Esophagus (tissue), 2 donors: ENCODE data around the gene GAL3ST3. TPM values are rescaled to one million over a fixed set of nuclear protein-coding genes. Genes with fewer than 3 reads are reported as not detected.
"Not testable (repeated sequence)": the region's sequence is repeated elsewhere in the genome, so short reads cannot be mapped to it uniquely, and the experiment has no call there.

Experiments used
- H3K27ac ChIP-seq, 2 donors: one replicate each; pipeline ENCODE4 v1.5.1; 2013; ENCODE audit warnings: low read depth in 2 of 2, mild to moderate bottlenecking in 2 of 2, inconsistent platforms in 1 of 2, low read length in 1 of 2, moderate library complexity in 1 of 2
- H3K27me3 ChIP-seq, 2 donors: one replicate each; pipeline ENCODE4 v1.6.1; 2013; ENCODE audit warnings: low read length in 2 of 2, control low read depth in 1 of 2, mild to moderate bottlenecking in 1 of 2; ENCODE audit not compliant: insufficient read depth in 2 of 2, control insufficient read depth in 1 of 2
- H3K36me3 ChIP-seq, 2 donors: one replicate each; pipeline ENCODE4 v1.6.1; 2013; ENCODE audit warnings: low read length in 1 of 2; ENCODE audit not compliant: control insufficient read depth in 2 of 2, insufficient read depth in 2 of 2
- H3K4me1 ChIP-seq, 2 donors: one replicate each; pipeline ENCODE4 v1.6.1; 2013; ENCODE audit warnings: low read length in 1 of 2; ENCODE audit not compliant: control insufficient read depth in 2 of 2, insufficient read depth in 2 of 2
- H3K4me3 ChIP-seq, 2 donors: one replicate each; pipeline ENCODE4 v1.5.1; 2013; ENCODE audit warnings: low read length in 2 of 2, mild to moderate bottlenecking in 2 of 2, low read depth in 1 of 2, moderate library complexity in 1 of 2
- H3K9me3 ChIP-seq, 2 donors: one replicate each; pipeline ENCODE4 v1.6.1; 2013; ENCODE audit warnings: mild to moderate bottlenecking in 2 of 2, low read depth in 1 of 2, low read length in 1 of 2, moderate library complexity in 1 of 2; ENCODE audit not compliant: control insufficient read depth in 2 of 2, insufficient read depth in 1 of 2
- WGBS, 2 donors: extraction: QIAGEN DNeasy Blood & Tissue Kit; methylation state at CpG; one replicate each; pipeline ENCODE4 v1.1.7; 2013; 5-methylcytosine and 5-hydroxymethylcytosine counted together
- polyA plus RNA-seq, 2 donors: library from polyadenylated mRNA; stranded (reverse); fragments of 200-250 nt; gene quantifications; one replicate each; pipeline ENCODE4 v1.2.3, GENCODE V29; 2013
- donor health status: healthy with polysubstance abuse.
- donor health status: Bipolar disorder and iron deficiency.

GAL3ST3 gene
- polyA plus RNA-seq, 2 donors: 0.01 TPM; not detected in 1

DNA sequence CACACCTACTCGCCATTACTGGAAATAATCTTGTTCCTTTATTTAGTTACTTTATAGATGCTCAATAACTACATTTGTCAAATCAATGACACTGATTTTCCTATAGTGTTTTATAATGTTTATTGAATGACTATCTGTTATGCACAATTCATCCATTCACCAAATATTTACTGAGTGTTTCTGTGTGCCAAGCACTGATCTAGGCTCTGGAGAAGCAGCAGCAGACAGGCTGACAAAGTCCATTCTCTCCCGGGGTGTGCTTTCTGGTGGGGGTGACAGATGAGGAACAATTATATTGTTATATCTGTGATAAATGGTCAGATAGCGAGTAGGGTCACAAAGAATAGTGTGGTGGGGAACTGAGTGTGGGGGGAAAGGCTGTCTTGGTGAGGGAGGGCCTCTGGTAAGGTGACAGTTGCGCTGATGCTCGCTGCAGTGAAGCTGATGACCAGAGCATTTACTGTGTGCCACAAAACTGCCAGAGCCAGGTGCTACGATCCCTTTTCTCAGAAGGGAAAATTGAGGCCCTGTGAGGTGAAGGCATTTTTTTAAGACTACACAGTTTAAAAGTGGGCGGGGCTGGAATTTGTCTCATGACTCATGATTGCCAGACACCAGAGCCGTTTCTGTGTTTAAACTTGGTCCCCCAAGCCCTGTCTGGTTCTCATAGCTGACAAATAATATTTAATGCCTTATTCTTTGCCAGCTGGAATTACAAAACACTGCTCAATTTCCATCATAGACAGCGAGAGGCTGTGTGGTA lies 31.3 kb upstream of the GAL3ST3 start:
- peak overlapping the region; percentile 72 to 90 for H3K27ac ChIP-seq
- no peaks in the 10 kb centered on the region for H3K27me3 ChIP-seq
- no peaks in the 10 kb centered on the region for H3K9me3 ChIP-seq
- peaks cover 0 to 3% of the 10 kb centered on the region in 2 donors for H3K36me3 ChIP-seq
- H3K4me1 ChIP-seq: peaks cover 0 to 6% of the 10 kb centered on the region in 2 donors
- H3K4me3 ChIP-seq: no peak overlapping the region
- WGBS, 2 donors: 51 to 58% methylated on average over 9 of the region's 9 CpGs

DNA sequence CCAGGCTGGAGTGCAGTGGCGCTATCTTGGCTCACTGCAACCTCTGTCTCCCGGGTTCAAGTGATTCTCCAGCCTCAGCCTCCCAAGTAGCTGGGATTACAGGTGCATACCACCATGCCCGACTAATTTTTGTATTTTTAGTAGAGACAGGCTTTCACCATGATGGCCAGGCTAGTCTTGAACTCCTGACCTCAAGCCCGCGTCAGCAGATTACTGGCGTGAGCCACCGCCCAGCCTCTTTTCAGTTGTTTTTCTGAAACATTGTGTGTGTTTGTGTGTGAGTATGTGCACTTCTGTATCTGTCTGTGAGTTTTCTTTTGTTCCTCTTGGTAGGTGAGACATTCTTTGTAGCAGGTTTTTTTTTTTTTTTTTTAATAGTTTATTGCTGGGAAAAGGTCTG lies 30.0 kb upstream of the GAL3ST3 start:
- not testable (repeated sequence) for H3K27me3 ChIP-seq, H3K4me1 ChIP-seq, H3K36me3 ChIP-seq, H3K9me3 ChIP-seq, H3K27ac ChIP-seq, H3K4me3 ChIP-seq
- WGBS, 2 donors: 82 to 84% methylated on average over 7 of the region's 7 CpGs

DNA sequence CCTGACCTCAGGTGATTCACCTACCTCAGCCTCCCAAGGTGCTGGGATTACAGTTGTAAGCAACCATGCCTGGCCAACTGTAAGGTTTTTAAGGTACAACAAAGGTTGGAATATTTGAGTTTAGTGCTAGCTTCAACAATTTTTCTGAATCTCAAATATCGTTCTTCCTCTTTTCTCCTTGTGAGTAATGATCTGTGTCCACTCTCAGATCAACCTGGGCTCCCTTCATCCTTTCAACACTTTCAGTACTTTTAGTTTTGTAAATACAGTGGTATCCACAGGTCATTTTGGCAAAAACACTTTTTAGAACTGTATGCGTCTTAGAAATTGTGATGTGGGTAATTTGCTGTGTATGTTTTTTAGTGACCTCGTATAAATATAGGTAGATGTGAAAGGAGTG lies 29.0 kb upstream of the GAL3ST3 start:
- H3K9me3 ChIP-seq: no peaks in the 10 kb centered on the region
- H3K36me3 ChIP-seq: peaks cover 0 to 3% of the 10 kb centered on the region in 2 donors
- 88 to 89% methylated on average over 3 of the region's 3 CpGs for WGBS, 2 donors
- H3K27me3 ChIP-seq: no peaks in the 10 kb centered on the region
- H3K4me1 ChIP-seq: peaks cover 0 to 6% of the 10 kb centered on the region in 2 donors
- H3K4me3 ChIP-seq: no peak overlapping the region
- no peak overlapping the region for H3K27ac ChIP-seq

DNA sequence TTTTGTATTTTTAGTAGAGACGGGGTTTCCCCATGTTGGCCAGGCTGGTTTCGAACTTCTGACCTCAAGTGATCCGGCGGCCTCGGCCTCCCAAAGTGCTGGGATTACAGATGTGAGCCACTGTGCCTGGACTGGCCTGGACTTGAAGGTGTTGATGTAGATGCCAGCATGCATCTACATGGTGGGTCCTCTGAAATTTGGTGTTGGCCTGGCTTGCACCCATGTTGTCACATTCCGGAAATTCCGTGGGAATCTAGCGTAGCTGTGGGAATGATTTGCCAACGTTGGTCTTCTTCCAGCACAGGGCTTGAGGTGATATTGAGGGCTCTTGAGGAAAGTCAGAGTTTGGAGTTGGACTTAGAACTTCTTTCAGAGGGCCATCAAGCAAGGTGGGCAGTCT lies 27.6 kb upstream of the GAL3ST3 start:
- Histone ChIP-seq H3K4me1 (peaks cover 0 to 8% of the 10 kb centered on the region in 2 donors), H3K4me3 (no peak overlapping the region), H3K36me3 (peaks cover 0 to 3% of the 10 kb centered on the region in 2 donors), H3K9me3 (no peaks in the 10 kb centered on the region), H3K27ac (no peak overlapping the region), H3K27me3 (no peaks in the 10 kb centered on the region)
- 55 to 83% methylated on average over 9 of the region's 9 CpGs for WGBS, 2 donors

DNA sequence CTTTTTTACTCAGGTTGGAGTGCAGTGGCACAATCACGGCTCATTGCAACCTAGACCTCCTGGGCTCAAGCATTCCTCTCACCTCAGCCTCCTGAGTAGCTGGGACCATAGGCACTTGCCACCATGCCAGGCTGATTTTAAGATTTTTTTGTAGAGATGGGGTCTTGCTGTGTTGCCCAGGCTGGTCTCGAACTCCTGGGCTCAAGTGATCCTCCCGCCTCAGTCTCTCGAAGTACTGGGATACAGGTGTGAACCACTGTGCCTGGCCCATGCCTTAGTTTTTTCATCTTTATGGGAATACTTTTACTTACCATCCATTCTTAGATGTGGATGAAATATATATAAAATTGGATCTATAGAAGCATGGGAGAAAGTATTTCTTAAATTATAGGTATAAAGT lies 26.3 kb upstream of the GAL3ST3 start:
- no peaks in the 10 kb centered on the region for H3K9me3 ChIP-seq
- H3K4me3 ChIP-seq: no peak overlapping the region
- no peaks in the 10 kb centered on the region for H3K27me3 ChIP-seq
- no peak overlapping the region for H3K27ac ChIP-seq
- H3K36me3 ChIP-seq: peaks cover 0 to 3% of the 10 kb centered on the region in 2 donors
- H3K4me1 ChIP-seq: peaks cover 0 to 6% of the 10 kb centered on the region in 2 donors
- 94 to 95% methylated on average over 4 of the region's 4 CpGs for WGBS, 2 donors

DNA sequence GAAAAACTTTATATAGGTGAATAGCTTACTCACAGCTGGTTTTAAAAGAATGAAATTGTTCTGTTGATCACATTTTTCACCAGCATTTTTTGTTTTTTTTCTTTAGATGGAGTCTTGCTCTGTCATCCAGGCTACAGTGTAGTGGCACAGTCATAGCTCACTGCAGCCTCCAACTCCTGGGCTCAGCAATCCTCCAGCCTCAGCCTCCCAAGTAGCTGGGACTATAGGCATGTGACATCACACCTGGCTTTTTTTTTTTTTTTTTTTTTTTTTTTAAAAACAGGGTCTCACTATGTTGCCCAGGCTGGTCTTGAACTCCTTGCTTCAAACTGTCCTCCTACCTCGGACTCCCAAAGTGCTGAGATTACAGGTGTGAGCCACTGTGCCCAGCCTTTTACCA lies 24.7 kb upstream of the GAL3ST3 start:
- 97 to 99% methylated on average over 1 of the region's 1 CpG for WGBS, 2 donors
- Histone ChIP-seq H3K27ac (no peak overlapping the region), H3K9me3 (no peaks in the 10 kb centered on the region), H3K27me3 (no peaks in the 10 kb centered on the region), H3K4me1 (peaks cover 0 to 8% of the 10 kb centered on the region in 2 donors), H3K36me3 (peaks cover 0 to 7% of the 10 kb centered on the region in 2 donors), H3K4me3 (no peak overlapping the region)

DNA sequence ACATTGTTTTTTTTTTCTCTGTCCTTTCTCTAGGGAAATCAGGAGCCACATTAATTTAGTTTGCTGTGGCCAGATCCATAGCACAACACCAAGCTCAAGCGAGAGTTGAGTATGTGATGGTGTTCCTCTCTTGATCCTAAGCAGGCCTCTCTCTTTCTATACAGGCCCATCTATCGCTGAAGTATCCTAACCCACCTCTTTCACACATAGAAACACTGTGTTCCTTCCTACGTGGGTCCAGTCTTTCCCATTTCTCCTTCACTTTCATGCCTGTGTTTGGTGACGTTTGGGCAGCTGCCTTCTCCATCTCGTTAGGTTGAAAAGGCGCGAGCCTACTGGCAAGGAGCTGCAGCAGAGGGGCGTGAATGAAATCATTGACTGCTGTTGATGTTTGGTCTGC lies 23.6 kb upstream of the GAL3ST3 start:
- peaks cover 0 to 10% of the 10 kb centered on the region in 2 donors for H3K4me1 ChIP-seq
- H3K36me3 ChIP-seq: peaks cover 0 to 14% of the 10 kb centered on the region in 2 donors
- WGBS, 2 donors: 77 to 79% methylated on average over 8 of the region's 8 CpGs
- no peak overlapping the region for H3K27ac ChIP-seq
- no peak overlapping the region for H3K4me3 ChIP-seq
- H3K9me3 ChIP-seq: no peaks in the 10 kb centered on the region
- H3K27me3 ChIP-seq: no peaks in the 10 kb centered on the region

DNA sequence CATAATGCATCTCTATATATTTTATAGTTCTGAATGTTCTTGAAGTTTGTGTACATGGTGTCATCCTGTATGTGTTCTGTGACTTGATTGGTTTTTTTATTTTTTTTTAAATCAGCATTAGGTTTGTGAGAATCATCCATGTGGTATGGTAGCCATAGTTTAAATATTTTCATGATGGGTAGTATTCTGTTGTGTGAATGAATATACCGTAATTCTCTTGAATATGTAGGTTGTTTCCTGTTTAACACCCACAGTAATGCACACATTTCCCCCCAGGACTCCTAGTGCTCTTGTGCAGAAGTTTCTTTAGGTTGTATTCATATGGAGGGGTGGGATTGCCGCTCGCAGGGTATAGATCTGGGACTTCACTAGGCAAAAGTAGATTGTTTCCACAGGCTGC lies 23.1 kb upstream of the GAL3ST3 start:
- no peak overlapping the region for H3K4me3 ChIP-seq
- H3K4me1 ChIP-seq: peaks cover 0 to 10% of the 10 kb centered on the region in 2 donors
- H3K36me3 ChIP-seq: peaks cover 0 to 14% of the 10 kb centered on the region in 2 donors
- H3K27ac ChIP-seq: no peak overlapping the region
- 83 to 86% methylated on average over 3 of the region's 3 CpGs for WGBS, 2 donors
- no peaks in the 10 kb centered on the region for H3K27me3 ChIP-seq
- no peaks in the 10 kb centered on the region for H3K9me3 ChIP-seq

DNA sequence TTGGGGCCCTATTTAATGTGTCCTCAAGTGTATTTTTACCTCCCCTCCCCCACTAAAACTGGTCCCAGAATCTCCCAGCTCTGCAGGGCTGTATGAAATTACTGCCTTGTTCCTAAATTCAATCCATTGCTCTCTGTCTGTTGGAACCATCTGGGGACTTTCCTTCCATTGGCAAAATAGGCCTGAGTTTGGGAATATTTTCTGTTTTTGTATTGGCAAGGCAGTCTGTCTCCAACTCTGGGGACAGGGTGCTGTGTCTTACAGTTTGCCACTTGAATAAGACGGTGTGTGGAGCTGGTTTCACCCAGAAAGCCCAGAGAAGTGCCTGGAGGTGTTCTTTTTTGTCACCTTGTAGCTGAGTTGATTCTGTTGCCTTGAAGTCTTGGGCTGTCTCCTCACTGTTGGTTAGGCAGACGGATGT lies 22.4 kb upstream of the GAL3ST3 start:
- Histone ChIP-seq H3K4me3 (peak overlapping the region; percentile 10 to 70), H3K36me3 (peaks cover 0 to 13% of the 10 kb centered on the region in 2 donors), H3K27me3 (no peaks in the 10 kb centered on the region), H3K9me3 (no peaks in the 10 kb centered on the region), H3K27ac (peak overlapping the region; percentile 88 to 92), H3K4me1 (peaks cover 0 to 6% of the 10 kb centered on the region in 2 donors)
- 13 to 24% methylated on average over 2 of the region's 2 CpGs for WGBS, 2 donors
